Left kidney (tissue), 2 donors: ENCODE measurements around the gene PALM. TPM values are rescaled to one million over a fixed set of nuclear protein-coding genes. Genes with fewer than 3 reads are reported as not detected.

Source experiments
- DNase-seq: peaks from one replicate; pipeline ENCODE4 v3.0.0-alpha.2; 2013
- polyA plus RNA-seq: library from polyadenylated mRNA; unstranded; fragments of 120-200 nt; gene quantifications from one replicate; pipeline ENCODE4 v1.2.1, GENCODE V29; 2013; ENCODE audit not compliant: insufficient read length

PALM gene
- polyA plus RNA-seq, 1 donor, result 73.4 TPM

- DNase-seq, result peak; percentile 37
Observed at GRCh38 chr19:778910-779653, 70.3 kb downstream of the PALM start.

GRCh38 chr19:780935-781334 is 72.2 kb downstream of the PALM start:
- no peak for DNase-seq

GRCh38 chr19:781800-782184 is 73.1 kb downstream of the PALM start:
- no peak for DNase-seq

GRCh38 chr19:782185-782877 is 73.6 kb downstream of the PALM start:
- peak; percentile 59 for DNase-seq

GRCh38 chr19:782878-783668 is 74.3 kb downstream of the PALM start:
- DNase-seq, result no peak

GRCh38 chr19:784541-784940 is 75.8 kb downstream of the PALM start:
- DNase-seq, result no peak

GRCh38 chr19:787536-787935 is 78.8 kb downstream of the PALM start:
- no peak for DNase-seq

GRCh38 chr19:788686-788982 is 79.9 kb downstream of the PALM start:
- DNase-seq, result no peak

GRCh38 chr19:788983-789700 is 80.4 kb downstream of the PALM start:
- no peak for DNase-seq

- no peak for DNase-seq
Observed at GRCh38 chr19:789701-790060, 80.9 kb downstream of the PALM start.

GRCh38 chr19:791007-791566 is 82.4 kb downstream of the PALM start:
- DNase-seq, result no peak

- DNase-seq, result no peak
Observed at GRCh38 chr19:791567-792305, 83.0 kb downstream of the PALM start.

- no peak for DNase-seq
Observed at GRCh38 chr19:792306-792885, 83.7 kb downstream of the PALM start.

GRCh38 chr19:793806-794205 is 85.1 kb downstream of the PALM start:
- no peak for DNase-seq

- no peak for DNase-seq
Observed at GRCh38 chr19:795073-795611, 86.4 kb downstream of the PALM start.

- no peak for DNase-seq
Observed at GRCh38 chr19:795691-796581, 87.2 kb downstream of the PALM start.

GRCh38 chr19:796692-797527 is 88.2 kb downstream of the PALM start, which contains the start of gene PTBP1:
Gene PTBP1 (plus strand): TSS chr19:797452. CDS start chr19:797498, 46 bp downstream.
- DNase-seq, result peak; percentile 100
